Measurements from ENCODE around the gene KRTAP17-1.
"Not testable (repeated sequence)": the region's sequence is repeated elsewhere in the genome, so short reads cannot be mapped to it uniquely, and the experiment has no call there.

The KRTAP17-1 gene

DNA sequence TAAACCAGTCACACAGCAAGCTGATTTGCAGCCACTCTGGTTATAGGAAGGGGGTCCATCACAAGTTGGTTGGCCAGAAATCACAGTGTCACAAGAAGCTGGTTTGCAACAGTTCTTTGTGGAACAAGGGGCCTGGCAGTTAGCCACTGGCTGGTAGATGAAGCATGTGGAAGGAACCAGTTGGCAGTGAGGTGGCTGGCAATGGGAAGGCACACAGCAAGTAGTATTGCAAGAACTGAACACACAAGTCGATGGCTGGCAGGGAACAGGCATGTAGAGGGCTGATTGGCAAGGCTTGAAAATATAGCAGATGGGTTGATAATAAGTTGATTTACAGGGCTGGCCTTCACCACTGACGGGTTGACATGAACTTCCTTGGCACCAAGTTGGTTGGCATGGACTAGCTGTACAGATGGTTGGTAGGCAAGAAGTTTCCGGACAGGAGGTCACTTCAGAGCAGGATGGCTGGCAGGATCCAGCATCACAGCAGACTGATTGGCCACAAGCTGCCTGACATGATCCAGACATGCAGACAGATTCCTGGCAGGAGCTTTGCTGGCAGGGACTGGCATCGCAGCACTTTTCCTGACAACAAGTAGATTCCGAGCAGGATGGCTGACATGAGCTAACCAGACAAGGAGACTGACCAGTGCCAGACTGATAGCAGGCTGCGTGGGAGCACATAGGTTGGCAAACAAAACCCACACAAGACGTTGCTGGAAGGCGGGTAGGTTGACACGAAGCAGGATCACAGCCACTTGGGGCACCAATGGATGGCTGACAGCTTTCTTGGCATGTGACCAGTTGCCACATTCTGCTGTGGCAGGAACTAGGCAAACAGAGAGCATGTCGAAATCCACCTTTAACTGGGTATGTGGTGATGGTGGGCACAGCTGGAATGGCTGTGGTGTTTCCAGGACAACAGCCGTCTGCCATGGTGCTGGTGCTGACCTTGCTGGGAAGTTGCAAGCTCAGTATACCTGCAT is 13.3 kb downstream of the KRTAP17-1 start, which contains the start of gene KRTAP29-1:
TSS of gene KRTAP29-1 (minus strand) at position 936 of the 986 bp plus-strand sequence. CDS start at position 936, 0 bp downstream.
- no peak for DNase-seq

DNA sequence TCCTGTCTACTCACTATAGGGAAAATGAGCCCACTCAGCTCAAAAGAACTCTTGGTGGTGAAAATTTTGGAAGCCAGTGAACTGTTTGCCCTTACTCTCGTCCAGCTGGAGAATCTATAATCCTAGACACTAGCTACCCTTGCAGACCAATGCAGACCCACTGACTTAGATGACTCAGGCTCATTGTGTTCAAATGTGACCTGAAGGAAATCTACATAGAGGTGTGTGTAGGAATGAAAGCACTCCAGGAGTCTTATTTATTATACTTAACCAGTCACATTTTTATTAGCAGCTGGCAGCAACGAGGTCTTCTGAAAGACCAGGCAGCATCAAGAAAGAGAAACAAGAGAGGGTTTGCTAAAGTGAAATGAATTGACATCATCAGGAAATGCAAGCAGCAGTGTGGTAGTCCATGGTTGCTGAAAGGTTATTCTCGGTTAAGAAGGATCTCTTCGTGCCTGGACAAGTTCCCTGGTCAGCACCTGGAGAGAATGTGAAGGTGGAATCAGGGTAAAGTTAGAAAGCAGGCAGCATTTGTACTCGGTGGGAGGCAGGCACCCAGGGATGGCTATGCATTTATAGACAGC is 14.2 kb downstream of the KRTAP17-1 start:
- no peak for DNase-seq

DNA sequence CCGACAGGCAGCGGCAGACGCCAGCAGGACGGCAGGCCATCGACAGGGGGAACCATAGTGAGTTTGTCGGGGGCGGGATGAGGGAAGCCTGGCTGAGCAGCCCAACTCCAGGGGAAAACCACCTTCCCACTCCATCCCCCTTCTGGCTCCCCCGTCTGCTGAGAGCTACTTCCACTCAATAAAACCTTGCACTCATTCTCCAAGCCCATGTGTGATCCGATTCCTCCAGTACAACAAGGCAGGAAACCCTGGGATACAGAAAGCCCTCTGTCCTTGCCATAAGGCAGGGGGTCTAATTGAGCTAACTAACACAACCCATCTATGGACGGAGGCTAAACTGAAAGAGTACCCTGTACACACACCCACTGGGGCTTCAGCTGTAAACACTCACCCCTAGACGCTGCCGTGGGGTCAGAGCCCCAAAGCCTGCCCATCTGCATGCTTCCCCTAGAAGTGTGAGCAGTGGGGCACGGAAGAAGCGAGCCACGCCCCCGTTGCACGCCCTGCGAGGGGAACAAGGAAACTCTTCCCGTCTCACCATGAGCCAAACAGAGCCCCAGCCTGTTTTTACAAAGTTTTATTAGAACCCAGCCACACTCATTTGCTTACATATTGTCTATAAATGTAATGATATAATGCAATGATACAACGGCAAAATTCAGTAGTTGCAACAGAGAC is 16.9 kb downstream of the KRTAP17-1 start:
- no peak for DNase-seq

GRCh38 chr17:41296846-41297245 is 18.7 kb downstream of the KRTAP17-1 start:
- no peak for DNase-seq

DNA sequence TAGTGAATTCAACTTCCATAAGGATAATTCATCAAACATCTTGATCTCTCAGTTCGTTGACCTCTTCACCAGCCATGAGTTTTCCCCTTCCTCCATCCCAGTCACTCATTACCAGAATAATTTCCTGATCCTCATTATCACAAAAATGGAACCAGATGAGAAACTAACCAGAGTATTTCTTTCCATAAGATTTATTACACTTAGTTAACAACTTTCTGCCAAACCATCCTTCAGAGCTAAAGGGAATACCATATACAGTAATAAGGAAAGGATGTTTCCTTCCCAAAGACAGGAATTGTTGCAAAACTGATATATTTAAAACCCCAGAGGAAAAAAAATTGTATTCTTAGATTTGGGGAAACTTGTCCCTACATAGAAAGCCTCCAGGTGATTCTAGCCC is 21.5 kb downstream of the KRTAP17-1 start:
- no peak for DNase-seq

- DNase-seq, result no peak
Measured at GRCh38 chr17:41287050-41287449, 28.5 kb downstream of the KRTAP17-1 start.

- DNase-seq, result no peak
Measured at GRCh38 chr17:41284546-41284945, 31.0 kb downstream of the KRTAP17-1 start.

- no peak for DNase-seq
Measured at GRCh38 chr17:41284043-41284442, 31.5 kb downstream of the KRTAP17-1 start.

DNA sequence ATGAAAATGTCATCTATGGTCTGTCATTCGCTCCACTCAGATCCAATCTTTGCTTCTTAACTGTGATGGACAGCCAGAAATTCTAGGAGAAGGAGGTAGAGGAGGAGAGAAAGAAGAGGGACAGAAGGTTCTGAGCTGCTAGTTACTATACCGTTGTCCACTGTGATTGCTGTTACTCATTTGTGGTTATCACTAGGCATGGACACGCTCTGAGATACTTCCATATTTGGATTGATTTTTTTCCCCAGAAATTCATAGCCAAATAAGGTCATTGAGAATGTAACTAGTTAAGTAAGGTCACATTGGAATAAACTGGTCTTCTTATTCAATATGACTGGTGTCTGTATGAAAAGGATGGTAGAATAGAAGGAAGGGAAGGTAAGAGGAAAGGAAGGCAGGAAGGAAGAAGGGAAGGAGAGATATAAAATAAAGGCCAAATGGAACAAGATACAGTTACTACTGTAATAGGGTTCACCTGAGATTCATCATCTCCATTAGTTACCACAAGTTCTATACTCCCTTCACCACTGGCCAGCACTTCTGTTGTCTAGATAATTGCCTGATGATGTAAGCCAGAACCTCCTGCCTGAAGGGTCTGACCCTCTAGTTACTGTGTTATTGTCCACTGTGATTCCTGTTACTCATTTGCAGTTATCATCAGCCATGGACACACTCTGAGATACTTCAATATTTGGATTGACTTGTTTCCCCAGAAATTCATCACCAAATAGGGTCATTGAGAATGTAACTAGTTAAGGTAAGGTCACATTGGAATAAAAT is 37.1 kb downstream of the KRTAP17-1 start:
- no peak for DNase-seq

- not testable (repeated sequence) for DNase-seq
Measured at GRCh38 chr17:41275648-41276190, 39.8 kb downstream of the KRTAP17-1 start, which contains the start of gene KRTAP9-7. Gene KRTAP9-7 (plus strand): TSS chr17:41275698. CDS start chr17:41275698, 0 bp downstream.

DNA sequence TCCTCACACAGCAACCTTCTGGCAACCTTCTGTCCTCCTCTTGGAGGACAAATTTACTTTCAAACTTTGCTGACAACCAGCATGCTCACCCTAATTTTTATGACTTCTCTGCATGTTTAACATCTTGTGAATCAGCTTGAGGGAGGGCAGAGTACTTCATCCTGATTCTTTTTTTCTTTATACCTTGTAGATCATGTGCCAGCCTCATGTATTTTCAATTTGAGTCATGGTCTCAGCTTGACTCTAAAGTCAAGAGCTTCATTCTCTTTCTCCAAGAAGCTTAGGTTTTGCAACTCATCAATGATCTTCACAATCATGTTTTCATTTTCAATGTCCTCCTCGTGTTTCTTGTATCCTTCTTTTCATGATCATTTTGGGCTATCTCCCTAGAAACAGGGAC is 43.7 kb downstream of the KRTAP17-1 start:
- DNase-seq, result no peak

DNA sequence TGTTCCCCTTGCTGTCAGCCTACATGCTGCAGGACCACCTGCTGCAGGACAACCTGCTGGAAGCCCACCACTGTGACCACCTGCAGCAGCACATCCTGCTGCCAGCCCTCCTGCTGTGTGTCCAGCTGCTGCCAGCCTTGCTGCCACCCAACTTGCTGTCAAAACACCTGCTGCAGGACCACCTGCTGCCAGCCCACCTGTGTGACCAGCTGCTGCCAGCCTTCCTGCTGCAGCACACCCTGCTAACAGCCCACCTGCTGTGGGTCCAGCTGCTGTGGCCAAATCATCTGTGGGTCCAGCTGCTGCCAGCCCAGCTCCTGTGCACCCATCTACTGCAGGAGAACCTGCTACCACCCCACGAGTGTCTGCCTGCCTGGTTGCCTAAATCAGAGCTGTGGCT is 44.2 kb downstream of the KRTAP17-1 start:
- DNase-seq, result not testable (repeated sequence)

DNA sequence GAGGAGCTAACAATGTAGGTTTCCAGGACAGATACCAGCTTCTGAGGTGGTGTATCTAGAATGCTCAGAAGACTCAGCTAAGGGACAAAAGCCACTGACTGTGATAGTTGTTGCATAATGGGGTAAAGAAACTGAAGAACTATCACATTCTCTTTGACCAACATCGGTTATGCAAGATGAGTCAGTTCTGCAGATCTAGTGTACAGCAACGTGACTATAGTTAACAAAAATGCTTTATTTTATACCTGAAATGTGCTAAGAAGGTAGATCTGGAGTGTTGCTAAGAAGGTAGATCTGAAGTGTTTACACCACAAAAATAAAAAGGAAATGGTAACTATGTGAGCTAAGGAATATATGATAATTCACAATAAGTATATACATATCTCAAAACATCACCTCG is 47.8 kb downstream of the KRTAP17-1 start:
- DNase-seq, result no peak

GRCh38 chr17:41265078-41265477 is 50.4 kb downstream of the KRTAP17-1 start, which contains the start of gene KRTAP9-6:
Gene KRTAP9-6 (plus strand): TSS chr17:41265378. CDS start chr17:41265378, 0 bp downstream.
- no peak for DNase-seq
